COLO668 (cell line): ENCODE data around the gene ATG4A.

Experiments used
- DNase-seq: peaks from one replicate; lab custom pipeline; 2025; ENCODE audit not compliant: unreplicated experiment; lab: John Stamatoyannopoulos, UW

Gene ATG4A

DNA sequence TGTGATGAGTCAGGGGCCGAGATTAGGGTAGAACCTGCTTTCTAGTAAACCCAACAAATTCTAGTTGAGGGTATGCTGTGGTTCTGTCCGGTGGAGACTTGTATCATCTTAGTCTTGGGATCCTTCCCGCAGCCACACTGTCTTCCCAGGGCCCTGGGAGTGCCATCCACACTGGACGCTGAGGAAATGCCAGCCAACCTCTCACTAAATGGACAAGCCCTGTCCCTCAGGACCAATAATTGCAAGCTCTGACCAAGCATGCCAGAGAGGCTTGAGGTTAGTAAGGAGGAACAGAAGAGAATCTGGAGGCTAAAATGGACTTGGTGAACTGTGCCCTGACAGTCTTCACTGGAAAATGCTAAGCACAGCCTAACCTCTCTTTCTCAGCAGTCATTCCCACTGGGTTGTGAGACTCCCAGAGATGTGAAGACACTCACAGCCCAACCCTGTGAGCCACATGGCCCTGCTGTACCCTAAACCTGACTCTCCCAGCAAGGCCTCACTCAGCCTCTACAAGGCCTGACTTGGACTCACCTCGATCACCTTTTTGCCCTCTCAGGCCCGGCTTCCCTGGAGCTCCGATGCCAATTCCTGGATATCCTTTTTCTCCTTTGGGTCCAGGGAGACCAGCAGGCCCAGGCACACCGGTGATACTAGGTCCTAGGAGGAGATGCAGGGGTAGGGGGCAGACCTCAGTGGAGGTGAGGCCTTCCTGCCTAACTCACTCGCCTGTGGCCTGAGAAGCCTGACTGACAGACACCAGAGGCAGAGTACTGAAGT is 77.6 kb downstream of the ATG4A start:
- no peak for DNase-seq

DNA sequence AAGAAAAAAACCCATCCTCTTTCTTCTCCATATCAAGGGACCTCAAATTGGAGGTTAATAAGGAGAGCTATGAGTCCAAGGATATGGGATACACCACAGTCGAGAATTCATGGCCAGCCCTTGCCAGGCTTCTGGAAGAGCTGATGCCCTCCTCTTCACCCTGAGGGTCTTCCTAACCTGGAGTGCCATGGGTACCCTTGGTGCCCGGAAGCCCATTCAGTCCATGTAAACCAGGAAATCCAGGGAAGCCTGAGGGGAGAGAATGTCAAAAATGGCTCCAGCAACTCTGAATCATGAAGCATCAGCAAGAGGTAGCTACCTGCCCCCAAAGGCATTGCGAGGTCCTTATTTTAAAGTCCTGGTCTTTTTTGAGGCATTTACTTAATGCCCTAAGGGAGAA is 78.2 kb downstream of the ATG4A start:
- no peak for DNase-seq

DNA sequence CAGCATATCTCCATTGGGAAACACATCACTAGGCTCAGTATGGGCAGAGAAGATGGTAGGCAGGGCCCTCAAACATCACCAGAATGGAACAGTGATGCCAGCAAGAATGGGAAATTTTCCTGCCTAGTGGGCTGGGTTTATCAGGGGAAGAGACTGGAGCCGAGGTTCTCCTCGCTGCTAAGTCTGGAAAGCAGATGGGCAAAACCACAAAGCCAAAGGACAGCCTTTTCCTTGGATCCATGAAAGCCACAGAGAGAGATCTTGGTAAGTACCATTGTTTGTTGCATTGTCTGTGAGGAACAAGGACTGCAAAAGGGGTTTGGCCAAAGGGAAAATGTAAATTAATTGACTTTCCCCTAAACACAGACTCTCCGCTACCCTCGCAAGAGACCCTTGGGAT is 80.1 kb downstream of the ATG4A start:
- DNase-seq: no peak

DNA sequence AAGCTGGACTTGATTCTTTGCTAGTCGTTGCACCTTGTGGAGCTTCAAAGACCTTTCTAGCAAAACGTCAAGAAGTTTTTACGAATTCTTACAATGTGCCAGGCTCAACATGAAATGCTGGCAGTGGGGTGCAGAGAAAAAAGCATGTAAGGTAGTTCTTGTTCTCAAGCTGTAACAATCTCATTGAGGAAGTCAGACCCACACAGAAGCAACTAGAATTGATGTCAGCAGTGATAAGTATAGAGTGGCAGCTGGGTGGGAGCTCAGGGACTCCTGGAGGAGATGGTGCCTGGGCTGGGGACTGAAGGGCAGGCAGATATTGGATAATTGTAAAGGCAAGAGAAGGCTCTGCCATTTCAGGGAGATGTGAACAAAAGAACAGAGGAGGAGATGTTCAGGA is 82.3 kb downstream of the ATG4A start:
- DNase-seq: no peak

DNA sequence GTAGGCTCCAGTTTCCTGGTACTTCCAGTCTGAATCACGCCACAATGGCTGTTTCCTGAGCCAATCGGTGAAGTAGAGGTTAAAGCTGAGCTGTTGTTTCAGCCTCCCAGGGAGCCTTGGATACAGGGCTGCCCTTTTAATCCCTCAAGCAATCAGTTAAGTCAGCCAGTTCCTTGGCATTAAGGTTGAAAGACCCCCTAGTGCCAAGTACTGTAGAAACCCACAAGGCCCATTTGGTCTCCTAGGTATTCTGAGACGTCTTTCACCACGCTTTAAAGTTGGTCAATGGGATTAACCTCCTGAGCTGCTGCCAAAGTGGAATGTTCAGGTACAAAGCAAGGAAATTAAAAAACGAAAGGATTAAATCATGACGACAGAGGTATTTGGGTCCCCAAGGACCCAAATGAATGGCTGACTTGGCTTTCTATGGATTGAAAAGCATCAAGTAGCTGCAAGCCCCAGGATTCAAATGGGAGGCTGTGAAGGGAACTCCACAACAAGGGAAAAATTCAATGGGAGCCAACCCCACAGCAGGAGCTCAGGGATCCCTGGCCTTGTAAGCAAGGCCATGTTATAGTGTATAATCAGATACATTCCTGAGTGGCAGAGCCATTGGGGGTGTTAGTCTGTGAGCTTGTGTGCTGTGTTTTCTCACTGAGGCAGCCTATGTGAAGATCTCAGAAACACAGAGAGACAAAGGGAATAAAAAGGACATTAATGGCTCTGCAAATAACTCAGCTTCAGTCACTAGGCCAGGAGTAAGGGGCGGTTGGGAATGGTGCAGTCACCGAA is 86.0 kb downstream of the ATG4A start:
- DNase-seq: no peak

DNA sequence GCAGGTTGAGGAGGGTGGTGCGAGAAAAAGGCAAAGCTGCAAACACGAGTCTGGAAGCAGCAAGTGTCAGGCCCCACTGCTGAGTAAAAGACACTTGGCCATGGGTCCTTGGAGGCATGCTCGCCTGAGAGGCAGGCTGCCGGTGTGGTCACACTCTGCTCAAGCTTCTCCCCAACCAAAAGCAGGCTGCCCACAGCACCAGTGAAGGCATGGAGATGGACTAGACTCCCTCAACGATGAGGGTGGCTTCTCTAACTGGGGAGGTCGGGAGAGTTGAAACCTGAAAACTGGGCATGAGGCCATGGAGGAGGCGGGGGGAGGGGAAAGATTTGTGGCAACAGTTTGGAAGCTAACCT is 86.5 kb downstream of the ATG4A start:
- DNase-seq: no peak

DNA sequence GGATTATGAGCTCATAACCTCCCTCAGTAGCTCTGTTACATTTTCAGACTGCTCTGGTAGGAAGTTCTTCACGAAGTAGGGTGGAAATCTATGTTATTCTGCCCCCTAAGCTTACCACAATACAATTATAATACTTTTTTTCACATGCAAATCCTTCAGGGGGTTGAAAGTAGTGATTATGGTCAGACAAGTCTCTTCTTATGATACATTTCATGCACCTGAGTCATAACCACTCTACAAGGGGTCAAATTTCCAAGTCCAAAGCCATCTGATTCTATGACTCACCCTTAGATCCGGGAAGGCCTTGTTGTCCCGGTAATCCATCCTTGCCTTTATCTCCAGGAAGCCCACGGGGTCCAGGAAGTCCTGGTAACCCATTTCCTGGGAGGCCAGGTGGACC is 95.2 kb downstream of the ATG4A start:
- DNase-seq: no peak

DNA sequence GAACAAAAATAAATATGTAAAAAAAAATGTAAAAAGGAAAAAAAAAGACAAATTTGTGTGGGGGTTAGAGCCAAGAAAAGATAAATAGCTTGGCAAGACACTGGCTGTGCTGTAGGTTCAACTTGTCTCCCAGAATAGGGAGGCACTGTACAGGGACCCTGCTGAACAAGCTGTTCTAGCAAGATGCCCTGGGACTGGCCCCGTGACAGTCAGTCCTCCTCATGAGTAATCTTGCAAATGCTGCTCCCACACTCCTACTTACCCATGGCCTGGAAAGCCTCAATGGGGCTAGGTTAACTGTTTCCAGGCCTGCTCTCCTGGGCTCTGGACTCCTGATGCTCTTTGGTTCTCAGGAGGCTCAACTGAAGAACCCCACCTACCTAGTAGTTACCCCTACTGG is 106.8 kb downstream of the ATG4A start:
- no peak for DNase-seq

DNA sequence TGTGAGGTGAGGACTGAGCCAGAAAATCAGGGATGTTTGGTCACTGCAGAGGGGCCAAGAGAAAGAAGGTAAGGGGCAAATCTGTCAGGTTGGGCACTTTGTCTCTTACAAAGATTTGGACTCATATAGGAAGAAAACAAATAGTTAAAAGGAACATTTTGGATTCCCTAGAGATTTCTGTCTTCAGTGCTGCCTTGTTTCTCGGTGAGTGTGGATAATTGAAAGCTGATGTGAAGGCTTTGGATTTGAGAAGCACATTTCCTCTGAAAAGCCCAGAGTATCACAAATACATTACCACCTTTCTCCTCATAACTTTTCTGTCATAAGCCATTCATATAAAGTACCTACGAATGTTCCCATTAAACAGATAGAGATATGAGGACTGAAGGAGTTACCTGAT is 107.5 kb downstream of the ATG4A start:
- no peak for DNase-seq

DNA sequence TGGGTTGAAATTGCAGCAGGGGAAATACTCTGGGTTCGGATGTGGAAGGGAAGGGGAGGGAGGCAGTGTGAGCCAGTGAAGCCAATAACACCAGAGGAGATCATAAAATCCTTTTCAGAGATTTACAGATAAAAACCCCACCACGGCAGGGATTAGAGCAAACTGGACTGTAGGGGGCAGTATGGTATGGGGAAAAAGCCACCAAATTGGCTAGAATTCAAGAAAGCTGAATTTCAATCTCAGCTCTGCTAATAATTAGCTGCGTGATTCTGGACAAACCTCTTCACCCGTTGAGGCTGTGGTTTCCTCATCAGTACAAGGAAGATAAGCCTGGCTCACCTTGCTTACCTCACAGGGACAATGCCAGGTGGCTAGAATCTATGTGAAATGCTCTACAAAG is 108.1 kb downstream of the ATG4A start:
- no peak for DNase-seq

DNA sequence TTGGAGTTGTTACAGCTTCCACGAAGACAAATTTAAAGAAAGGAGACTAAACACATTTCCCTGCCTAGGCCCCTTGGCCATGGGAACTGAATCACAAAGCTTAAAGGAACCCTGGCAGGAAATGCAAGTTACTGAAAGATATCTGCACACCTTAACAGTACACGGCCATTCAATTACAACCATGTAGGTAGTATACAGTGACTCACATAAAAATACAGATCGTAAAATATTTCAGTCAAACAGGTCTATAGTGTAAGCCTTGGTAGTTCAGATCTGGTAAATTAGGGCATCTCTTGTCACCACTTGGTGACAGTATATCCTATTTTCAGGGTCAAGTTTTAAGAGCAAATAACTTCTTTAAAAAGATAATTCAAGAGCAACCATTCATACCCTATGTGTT is 112.0 kb downstream of the ATG4A start:
- DNase-seq: no peak
